GM06990 (cell line): ENCODE data around the gene RERE.

ENCODE experiments used
- DNase-seq: peaks from one replicate; pipeline ENCODE4 v3.0.0-alpha.2; 2011; ENCODE audit not compliant: insufficient read length; ENCODE audit errors: extremely low read depth
- H3K27me3 ChIP-seq: replicated peaks from 2 replicates; pipeline ENCODE4 v1.6.0; 2011; ENCODE audit warnings: low read length; ENCODE audit not compliant: control insufficient read depth, insufficient read depth
- H3K36me3 ChIP-seq: 2 replicates; pipeline ENCODE4 v1.5.1; 2011; ENCODE audit warnings: low read length; ENCODE audit not compliant: control insufficient read depth, insufficient read depth
- H3K4me3 ChIP-seq: replicated peaks from 2 replicates; pipeline ENCODE4 v1.5.1; 2011; ENCODE audit warnings: low read depth, mild to moderate bottlenecking, control low read depth, low read length
- TF ChIP-seq, protein P1 (sequence below): IDR thresholded peaks from 2 replicates; pipeline ENCODE4 v1.5.1; 2011; ENCODE audit warnings: low read length, control low read depth, mild to moderate bottlenecking, inconsistent platforms; ENCODE audit not compliant: insufficient read depth, poor library complexity, severe bottlenecking

RERE gene

DNA sequence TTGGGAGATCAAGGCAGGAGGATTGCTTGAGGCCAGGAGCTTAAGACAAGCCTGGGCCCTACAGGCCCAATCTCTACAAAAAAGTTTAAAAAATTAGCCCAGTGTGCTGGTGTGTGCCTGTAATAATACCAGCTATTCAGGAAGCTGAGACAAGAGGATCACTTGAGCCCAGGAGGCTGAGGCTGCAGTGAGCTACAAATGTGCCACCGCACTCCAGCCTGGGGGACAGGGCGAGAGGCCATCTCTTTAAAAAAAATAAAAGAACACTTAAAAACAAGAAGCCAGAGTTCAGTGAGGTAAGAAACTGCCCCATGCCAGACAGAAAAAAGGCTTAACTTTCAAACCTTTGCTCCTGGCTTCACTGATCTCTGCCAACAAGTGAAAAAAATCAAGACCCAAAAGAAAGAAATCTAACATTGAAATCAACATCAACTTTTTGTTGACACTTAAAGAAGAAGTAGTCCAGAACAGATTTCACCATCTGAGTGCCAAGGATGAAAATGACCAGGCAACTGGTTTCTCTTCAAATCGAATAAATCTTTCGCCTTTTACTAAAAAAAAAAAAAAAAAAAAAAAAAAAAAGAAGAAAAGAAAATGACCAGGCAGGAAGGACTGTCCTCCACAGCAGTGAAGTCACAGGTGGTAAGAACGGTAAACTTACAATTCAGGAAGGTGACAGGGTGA, 448.3 kb downstream of the RERE start:
- DNase-seq: no peak
- Histone ChIP-seq H3K36me3 (peaks cover 9% of the 10 kb centered on the region), H3K27me3 (no peaks in the 10 kb centered on the region), H3K4me3 (no peak overlapping the region)
- TF ChIP-seq, protein P1, sequence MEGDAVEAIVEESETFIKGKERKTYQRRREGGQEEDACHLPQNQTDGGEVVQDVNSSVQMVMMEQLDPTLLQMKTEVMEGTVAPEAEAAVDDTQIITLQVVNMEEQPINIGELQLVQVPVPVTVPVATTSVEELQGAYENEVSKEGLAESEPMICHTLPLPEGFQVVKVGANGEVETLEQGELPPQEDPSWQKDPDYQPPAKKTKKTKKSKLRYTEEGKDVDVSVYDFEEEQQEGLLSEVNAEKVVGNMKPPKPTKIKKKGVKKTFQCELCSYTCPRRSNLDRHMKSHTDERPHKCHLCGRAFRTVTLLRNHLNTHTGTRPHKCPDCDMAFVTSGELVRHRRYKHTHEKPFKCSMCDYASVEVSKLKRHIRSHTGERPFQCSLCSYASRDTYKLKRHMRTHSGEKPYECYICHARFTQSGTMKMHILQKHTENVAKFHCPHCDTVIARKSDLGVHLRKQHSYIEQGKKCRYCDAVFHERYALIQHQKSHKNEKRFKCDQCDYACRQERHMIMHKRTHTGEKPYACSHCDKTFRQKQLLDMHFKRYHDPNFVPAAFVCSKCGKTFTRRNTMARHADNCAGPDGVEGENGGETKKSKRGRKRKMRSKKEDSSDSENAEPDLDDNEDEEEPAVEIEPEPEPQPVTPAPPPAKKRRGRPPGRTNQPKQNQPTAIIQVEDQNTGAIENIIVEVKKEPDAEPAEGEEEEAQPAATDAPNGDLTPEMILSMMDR: no peak

DNA sequence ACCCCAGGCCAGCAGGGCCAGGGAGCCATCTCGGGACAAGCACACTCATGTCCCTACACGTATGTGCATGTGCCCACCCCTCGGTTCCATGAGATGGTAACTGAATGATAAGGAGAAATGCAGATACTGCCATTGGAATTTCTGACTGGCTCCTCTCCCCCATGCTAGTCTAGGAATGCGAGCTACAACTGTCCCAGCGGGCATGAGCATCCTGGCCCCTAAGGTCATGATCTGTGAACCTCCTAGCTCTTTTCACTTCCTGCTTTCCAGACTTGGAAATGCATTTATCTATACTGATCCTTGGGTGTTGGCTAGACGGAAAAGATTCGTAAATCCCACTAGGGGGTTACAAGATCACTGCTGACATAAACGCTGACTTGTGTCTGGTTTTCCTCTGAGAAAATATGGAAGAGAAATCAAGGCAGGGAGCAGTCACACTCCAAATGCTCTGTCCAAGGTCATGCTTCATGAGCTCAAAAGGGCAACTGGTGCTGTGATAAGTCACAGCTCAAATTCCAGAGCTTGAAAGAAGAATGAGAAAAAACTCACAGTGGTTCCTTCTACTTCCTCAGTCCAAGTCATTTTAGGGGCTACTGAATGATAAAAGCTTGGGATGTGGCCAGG, 449.8 kb downstream of the RERE start:
- Histone ChIP-seq H3K27me3 (no peaks in the 10 kb centered on the region), H3K36me3 (peaks cover 15% of the 10 kb centered on the region), H3K4me3 (no peak overlapping the region)
- TF ChIP-seq, protein P1: no peak
- no peak for DNase-seq

DNA sequence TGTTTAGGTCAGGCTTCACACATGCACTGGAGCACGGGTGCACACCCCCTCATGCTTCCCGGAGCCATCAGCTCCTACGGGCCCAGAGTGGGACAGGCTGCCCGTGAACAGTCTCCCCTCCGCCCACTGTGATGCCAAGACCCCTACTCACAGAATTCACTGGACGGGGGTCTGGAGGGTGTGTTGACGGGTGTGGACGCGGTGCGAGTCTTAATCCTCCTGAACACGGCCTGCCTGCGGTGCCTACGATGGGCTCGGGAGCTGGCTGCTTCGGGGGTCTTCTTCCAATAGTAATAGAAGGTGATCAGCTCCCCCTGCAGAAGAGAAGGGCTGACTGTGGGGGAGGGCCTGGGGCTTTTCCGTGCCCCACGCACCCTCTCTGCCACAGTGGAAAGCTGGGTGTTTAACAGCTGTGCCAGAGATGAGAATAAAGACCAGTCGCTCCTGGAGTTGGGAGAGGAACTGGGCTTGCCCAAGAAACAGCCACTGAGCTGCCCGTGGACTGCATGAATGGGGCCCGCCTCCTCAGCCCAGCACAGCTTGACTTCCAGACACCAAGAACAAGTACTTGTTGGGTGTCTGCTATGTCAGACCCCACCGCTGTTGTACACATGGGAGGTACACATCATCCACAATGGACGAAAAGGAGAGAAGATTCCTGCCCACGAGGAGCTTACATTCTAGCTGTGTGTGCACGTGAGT, 451.6 kb downstream of the RERE start:
- no peak for DNase-seq
- no peak overlapping the region for H3K4me3 ChIP-seq
- H3K36me3 ChIP-seq: peaks cover 22% of the 10 kb centered on the region
- TF ChIP-seq, protein P1: no peak
- H3K27me3 ChIP-seq: no peaks in the 10 kb centered on the region

DNA sequence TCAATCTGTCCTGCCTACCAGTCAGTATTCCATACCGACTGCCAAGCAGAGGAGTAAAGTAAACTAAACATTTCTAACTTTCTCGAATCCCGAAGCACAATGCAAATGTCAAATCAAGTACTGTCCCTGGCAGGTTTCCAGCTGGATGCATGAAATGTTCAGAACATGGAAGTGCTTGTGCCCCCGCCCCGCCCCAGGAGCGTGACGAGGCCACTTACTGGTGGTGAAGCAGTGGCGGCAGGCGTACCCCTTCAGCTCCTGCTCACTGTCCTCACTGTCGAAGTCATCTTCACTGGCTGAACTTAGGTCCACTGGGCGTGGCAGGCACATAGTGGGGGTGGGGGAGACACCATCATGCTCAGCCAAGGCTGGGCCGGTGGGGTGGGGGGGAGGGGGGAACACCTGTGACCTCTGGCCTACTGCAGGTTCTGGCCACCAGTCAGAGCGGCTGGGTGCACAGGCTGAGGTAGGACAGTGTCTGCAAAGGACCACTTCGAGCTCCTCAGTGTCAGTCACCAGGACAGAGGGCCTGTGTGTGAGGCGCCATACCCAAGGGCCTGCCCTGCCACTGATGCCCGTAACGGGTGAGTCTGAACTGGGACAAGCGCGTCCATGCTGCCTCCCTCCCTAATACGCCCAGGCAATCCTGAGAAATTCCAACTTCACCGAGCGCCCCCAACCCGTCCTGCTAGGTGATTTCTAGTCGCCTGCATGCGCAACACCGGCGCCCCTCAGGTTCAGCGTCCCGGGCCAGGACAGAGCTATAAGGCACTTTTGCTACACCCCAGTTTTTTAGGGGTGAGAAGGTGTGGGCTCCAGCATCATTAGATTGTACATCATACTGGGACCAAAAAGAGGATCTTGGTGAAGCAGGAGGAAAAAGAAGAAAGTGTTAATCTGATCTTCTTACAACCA, 452.7 kb downstream of the RERE start:
- TF ChIP-seq, protein P1: no peak
- H3K36me3 ChIP-seq: peaks cover 24% of the 10 kb centered on the region
- H3K27me3 ChIP-seq: no peaks in the 10 kb centered on the region

DNA sequence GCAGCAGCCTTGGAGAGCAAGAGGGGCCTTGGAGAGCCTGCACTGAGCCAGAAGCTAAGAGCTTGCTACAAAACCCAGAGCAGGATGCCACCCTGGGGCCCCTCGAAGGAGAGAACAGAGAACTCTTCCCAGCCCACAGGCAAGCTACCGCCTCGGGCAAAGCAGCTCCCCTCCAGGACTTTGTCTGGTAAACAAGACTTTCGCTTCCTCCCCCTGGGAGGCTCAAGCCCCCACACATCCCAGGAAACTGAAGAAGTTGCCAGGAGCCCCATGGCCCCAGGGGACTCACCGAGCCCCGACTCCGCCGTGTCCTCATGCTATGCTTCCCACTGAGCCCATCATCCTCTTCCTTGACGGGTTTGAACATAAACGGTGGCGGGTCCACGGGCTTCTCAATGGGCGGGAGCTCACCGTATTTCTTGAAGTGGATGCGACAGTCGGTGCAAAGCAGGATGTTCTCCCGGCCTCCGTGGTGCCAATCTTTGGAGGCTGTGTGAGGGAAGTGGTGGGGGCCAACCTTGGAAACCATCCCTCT, 453.6 kb downstream of the RERE start:
- H3K36me3 ChIP-seq: peaks cover 32% of the 10 kb centered on the region
- TF ChIP-seq, protein P1: no peak
- no peak overlapping the region for H3K4me3 ChIP-seq
- no peak for DNase-seq
- no peaks in the 10 kb centered on the region for H3K27me3 ChIP-seq

More for the DNA sequence above, 452.7 kb downstream of the RERE start:
- DNase-seq: no peak
- no peak overlapping the region for H3K4me3 ChIP-seq
